ENCODE data around the gene TRIM15.

DNA sequence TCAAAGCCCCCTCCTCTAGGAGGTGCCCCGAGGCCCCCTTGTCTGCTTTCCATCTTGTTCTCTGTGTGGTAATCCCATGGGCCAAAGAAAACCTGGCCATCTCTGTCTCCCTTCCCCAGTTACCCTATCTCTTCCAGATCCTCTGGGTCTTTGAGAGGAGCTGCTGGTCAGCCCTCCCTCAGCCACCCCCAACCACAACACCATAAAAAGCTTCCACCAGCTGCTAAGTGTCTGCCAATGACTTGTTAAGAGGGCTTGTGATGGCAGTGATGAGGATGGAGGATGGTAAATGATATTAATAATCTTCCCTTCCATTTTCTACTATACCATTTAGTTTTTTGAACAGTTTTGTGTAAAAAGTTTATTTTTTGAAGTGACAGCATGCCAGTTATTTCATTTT, 32.6 kb downstream of the TRIM15 start:
- no peak for TF ChIP-seq ZNF766 (CRISPR knock-in tag; conservative IDR thresholded peaks at IDR 0.05)
- TF ChIP-seq, protein P1, sequence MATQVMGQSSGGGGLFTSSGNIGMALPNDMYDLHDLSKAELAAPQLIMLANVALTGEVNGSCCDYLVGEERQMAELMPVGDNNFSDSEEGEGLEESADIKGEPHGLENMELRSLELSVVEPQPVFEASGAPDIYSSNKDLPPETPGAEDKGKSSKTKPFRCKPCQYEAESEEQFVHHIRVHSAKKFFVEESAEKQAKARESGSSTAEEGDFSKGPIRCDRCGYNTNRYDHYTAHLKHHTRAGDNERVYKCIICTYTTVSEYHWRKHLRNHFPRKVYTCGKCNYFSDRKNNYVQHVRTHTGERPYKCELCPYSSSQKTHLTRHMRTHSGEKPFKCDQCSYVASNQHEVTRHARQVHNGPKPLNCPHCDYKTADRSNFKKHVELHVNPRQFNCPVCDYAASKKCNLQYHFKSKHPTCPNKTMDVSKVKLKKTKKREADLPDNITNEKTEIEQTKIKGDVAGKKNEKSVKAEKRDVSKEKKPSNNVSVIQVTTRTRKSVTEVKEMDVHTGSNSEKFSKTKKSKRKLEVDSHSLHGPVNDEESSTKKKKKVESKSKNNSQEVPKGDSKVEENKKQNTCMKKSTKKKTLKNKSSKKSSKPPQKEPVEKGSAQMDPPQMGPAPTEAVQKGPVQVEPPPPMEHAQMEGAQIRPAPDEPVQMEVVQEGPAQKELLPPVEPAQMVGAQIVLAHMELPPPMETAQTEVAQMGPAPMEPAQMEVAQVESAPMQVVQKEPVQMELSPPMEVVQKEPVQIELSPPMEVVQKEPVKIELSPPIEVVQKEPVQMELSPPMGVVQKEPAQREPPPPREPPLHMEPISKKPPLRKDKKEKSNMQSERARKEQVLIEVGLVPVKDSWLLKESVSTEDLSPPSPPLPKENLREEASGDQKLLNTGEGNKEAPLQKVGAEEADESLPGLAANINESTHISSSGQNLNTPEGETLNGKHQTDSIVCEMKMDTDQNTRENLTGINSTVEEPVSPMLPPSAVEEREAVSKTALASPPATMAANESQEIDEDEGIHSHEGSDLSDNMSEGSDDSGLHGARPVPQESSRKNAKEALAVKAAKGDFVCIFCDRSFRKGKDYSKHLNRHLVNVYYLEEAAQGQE (IDR thresholded peaks at IDR 0.05; ENCODE audit: borderline replicate concordance) = no peak
- TF ChIP-seq, protein P1 (CRISPR knock-in tag; IDR thresholded peaks at IDR 0.05; ENCODE audit: low read depth) = no peak
- TF ChIP-seq ETV6 (IDR thresholded peaks at IDR 0.05; ENCODE audit: borderline replicate concordance in 1 of 2, low read depth in 2 of 2, low read length in 1 of 2) = no peak
- TF ChIP-seq ETV6 (CRISPR knock-in tag; IDR thresholded peaks at IDR 0.05; ENCODE audit: borderline replicate concordance) = no peak
- TF ChIP-seq ZNF133 (CRISPR knock-in tag; IDR thresholded peaks at IDR 0.05) = no peak
- no peak for TF ChIP-seq HDGF (IDR thresholded peaks at IDR 0.05)
- no peak for TF ChIP-seq GABPA (tag; conservative IDR thresholded peaks at IDR 0.05; ENCODE audit: low read depth)
- no peak for TF ChIP-seq STAT5A (IDR thresholded peaks at IDR 0.05; ENCODE audit: borderline replicate concordance, low read length)
- no peak for TF ChIP-seq NR2C2 (CRISPR knock-in tag; IDR thresholded peaks at IDR 0.05)
- TF ChIP-seq NR2C2 (tag; IDR thresholded peaks at IDR 0.05) = no peak

All from K562 (cell line).